ENCODE measurements around the gene NARS2.

DNA sequence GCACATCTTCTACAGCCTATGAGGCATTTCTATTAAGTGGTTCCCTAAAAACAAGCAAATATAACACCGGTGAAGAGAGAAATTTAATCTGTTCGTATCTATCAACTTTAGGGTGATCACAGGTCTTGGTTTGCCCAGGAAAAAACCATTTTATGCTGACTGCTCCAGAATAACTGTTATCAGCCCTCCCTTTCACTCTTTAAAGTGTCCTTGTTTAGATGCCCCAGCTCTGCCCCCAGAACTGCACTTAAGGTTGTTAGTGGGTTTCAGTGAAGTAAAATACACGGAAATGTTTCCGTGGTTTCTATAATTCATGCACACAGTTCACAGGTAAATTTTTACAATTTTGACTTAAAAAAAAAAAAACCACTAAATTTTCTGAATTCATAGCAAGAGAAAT lies 70.0 kb downstream of the NARS2 start:
- no peak for TF ChIP-seq CTCF (IDR thresholded peaks at IDR 0.05)
- no peak for TF ChIP-seq POLR2A (IDR thresholded peaks at IDR 0.05)
- TF ChIP-seq POLR2AphosphoS5 (IDR thresholded peaks at IDR 0.05), result no peak

Measured in transverse colon (tissue), 4 donors.